Activated CD4-positive, CD25-positive, alpha-beta regulatory T cell (primary cell): ENCODE measurements around the gene KHDC3L.
"Not testable (repeated sequence)": the region's sequence is repeated elsewhere in the genome, so short reads cannot be mapped to it uniquely, and the experiment has no call there.

Experiments
- DNase-seq, 4 experiments: peaks; one replicate each; lab custom pipeline; 2025; lab: John Stamatoyannopoulos, UW

Gene KHDC3L

GRCh38 chr6:73369563-73369962 is 7.1 kb downstream of the KHDC3L start, which contains the start of gene OOEP:
Gene OOEP (minus strand): TSS chr6:73369897. CDS start chr6:73369792, 105 bp downstream.
- no peak for DNase-seq

- DNase-seq, result no peak
Observed at GRCh38 chr6:73371984-73372383, 9.5 kb downstream of the KHDC3L start.

- DNase-seq, result no peak
Observed at GRCh38 chr6:73372516-73372915, 10.1 kb downstream of the KHDC3L start.

- no peak for DNase-seq
Observed at GRCh38 chr6:73375216-73375615, 12.8 kb downstream of the KHDC3L start.

GRCh38 chr6:73377225-73377624 is 14.8 kb downstream of the KHDC3L start:
- DNase-seq, result no peak

- DNase-seq, result not testable (repeated sequence)
Observed at GRCh38 chr6:73381531-73381930, 19.1 kb downstream of the KHDC3L start.

GRCh38 chr6:73382462-73383113 is 20.1 kb downstream of the KHDC3L start:
- no peak for DNase-seq

GRCh38 chr6:73388433-73388799 is 26.0 kb downstream of the KHDC3L start:
- DNase-seq, result no peak

GRCh38 chr6:73388800-73389512 is 26.5 kb downstream of the KHDC3L start:
- peak in 2 of 4 experiments; percentile 8 to 9 for DNase-seq

GRCh38 chr6:73389854-73390253 is 27.4 kb downstream of the KHDC3L start:
- DNase-seq, result no peak

GRCh38 chr6:73391675-73392074 is 29.2 kb downstream of the KHDC3L start:
- no peak for DNase-seq

- not testable (repeated sequence) for DNase-seq
Observed at GRCh38 chr6:73392188-73392587, 29.7 kb downstream of the KHDC3L start.

- no peak for DNase-seq
Observed at GRCh38 chr6:73393278-73393677, 30.8 kb downstream of the KHDC3L start.

- peak in 1 of 4 experiments; percentile 22 for DNase-seq
Observed at GRCh38 chr6:73394577-73395354, 32.3 kb downstream of the KHDC3L start, which contains the start of gene DDX43. Gene DDX43 (plus strand): TSS chr6:73394828. CDS start chr6:73394906, 78 bp downstream.

GRCh38 chr6:73395875-73396274 is 33.4 kb downstream of the KHDC3L start:
- DNase-seq, result no peak

- DNase-seq, result no peak
Observed at GRCh38 chr6:73400656-73401055, 38.2 kb downstream of the KHDC3L start.

GRCh38 chr6:73409395-73409794 is 46.9 kb downstream of the KHDC3L start:
- DNase-seq, result no peak

GRCh38 chr6:73413102-73413501 is 50.6 kb downstream of the KHDC3L start:
- no peak for DNase-seq
